GM18526 (cell line): ENCODE results near the gene SLC37A3.

ENCODE experiments used
- POLR2A ChIP-seq: IDR thresholded peaks from 3 replicates; pipeline ENCODE4 v1.6.1; 2011; ENCODE audit not compliant: insufficient read length; ENCODE audit errors: extremely low read depth

Gene SLC37A3

DNA sequence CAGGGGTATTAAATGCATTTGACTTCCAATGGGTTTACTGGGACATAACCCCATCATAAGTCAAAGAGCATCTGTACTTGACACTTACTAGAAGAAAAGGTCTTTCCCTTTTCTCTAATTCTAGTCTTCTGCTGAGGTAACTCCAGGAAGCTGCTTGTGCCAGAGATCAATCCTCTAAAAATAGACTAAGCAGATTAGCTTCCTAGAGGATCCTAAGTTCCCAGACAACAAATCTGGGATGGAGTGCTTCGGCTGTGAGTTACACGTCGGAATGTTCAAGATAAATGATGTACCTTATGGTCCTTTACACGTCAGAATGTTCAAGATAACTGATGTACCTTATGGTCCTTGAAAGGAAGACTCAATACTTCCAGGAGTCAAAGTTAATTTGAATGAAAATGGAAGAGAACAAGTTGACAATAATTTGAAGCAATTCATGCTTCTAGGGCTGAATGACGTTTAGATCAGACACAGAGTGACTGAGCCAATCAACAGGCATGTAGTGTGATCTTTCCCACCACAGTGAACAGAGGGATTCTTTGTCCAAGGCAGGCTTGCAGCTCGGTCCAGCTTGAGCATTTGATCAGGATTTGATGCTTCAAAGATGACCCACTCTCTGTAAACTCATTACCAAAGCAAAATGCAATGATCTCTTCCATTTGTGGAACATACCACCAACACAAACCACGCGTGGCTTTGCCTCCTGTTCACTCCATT is 63.8 kb downstream of the SLC37A3 start:
- TF ChIP-seq POLR2A: no peak

DNA sequence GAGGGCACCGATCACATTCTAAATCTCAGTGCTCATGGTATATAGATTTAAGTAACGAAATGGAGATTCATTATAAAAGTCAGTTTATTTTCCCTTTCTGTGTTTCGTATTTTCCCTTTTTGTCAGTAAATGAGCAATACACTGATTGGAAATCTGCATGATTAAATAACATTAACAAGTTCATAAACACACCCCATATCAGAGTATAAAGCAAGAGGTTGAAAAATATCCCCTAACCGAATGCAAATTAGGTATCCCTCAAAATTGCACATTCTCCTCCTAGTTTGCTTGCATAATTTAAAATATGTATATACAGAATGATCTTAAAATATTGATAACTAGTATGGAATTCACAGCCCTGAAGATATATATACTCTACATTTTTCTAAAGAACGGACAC is 64.6 kb downstream of the SLC37A3 start:
- TF ChIP-seq POLR2A: no peak

DNA sequence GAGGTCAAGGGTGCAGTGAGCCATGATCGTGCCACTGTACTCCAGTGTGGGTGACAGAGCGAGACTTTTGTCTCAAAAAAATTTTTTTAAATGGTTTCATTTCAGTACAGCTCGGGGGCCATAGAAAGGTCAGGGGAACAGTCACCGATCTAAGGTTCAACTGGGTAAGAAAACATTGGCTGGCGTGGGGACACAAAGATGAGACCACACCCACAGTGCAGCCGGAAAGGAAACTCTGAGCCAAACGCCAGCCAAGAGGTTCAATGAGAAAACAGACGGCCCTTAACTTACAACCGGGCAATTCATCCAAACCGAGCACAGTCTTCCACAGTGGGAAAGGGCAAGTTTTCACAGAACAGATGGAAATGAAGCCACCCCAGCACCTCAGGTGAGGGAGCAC is 65.1 kb downstream of the SLC37A3 start:
- TF ChIP-seq POLR2A: no peak

DNA sequence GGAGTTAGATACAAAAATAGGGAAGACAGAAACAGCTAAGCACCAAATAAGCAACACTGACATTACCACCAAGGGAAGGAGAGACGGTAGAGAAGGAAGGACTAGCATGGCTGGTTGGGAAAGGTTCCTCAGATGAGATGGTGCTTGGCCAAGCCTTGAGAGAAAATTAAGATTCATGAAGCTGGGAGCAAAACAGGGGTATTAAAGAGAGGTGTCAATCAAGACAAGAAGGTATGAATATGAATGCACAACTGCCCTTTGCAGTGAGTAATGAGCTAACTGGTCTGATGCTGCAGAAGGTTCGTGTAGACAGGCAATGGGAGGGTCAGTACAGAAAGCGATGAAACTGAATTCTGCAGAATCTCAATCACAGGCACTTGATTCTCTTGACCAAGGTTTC is 67.7 kb downstream of the SLC37A3 start:
- no peak for TF ChIP-seq POLR2A

GRCh38 chr7:140330128-140330527 is 68.2 kb downstream of the SLC37A3 start:
- TF ChIP-seq POLR2A: no peak

- no peak for TF ChIP-seq POLR2A
Observed at GRCh38 chr7:140327261-140327661, 71.1 kb downstream of the SLC37A3 start.

- TF ChIP-seq POLR2A: no peak
Observed at GRCh38 chr7:140326116-140326928, 72.0 kb downstream of the SLC37A3 start.

GRCh38 chr7:140325600-140325999 is 72.7 kb downstream of the SLC37A3 start:
- TF ChIP-seq POLR2A: no peak

DNA sequence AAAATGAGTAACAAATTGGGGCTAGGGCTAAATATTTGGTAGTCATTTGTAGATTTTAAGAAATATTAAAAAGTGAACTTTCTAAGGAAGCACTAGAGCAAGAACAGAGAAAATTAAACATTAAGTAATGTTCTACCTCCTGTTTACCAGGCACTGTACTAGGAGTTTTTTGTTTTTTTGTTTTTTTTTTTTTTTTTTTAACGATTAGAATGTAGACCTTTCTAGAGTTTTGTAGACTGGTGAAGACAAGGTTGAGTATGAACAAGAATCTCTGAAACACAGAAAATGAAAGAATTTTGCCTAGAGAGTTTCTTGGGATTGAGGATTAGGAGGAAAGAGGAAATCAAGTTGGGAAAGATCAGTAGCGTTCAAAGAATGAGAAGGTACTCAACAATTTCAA is 73.6 kb downstream of the SLC37A3 start:
- TF ChIP-seq POLR2A: no peak

GRCh38 chr7:140322759-140323158 is 75.6 kb downstream of the SLC37A3 start:
- TF ChIP-seq POLR2A: no peak

GRCh38 chr7:140317999-140318398 is 80.3 kb downstream of the SLC37A3 start:
- TF ChIP-seq POLR2A: no peak

DNA sequence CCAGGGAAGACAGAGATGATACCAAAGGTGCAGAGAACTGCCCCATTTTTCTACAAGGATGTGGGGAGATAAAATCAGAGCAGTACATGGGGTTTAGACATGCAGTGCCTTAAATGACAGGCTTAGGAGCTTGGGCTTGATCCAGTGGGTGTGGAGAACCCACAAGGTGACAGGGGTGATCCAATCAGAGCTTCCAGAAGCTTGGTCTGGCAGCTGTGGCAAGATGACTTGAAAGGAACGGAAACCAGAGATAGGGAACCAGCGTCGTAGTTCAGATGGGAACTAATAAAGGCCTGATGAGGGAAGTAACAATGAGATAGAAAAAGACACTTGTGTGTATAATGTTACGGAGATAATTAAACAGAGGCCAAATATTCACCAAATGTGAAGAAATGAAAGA is 80.7 kb downstream of the SLC37A3 start:
- TF ChIP-seq POLR2A: no peak

DNA sequence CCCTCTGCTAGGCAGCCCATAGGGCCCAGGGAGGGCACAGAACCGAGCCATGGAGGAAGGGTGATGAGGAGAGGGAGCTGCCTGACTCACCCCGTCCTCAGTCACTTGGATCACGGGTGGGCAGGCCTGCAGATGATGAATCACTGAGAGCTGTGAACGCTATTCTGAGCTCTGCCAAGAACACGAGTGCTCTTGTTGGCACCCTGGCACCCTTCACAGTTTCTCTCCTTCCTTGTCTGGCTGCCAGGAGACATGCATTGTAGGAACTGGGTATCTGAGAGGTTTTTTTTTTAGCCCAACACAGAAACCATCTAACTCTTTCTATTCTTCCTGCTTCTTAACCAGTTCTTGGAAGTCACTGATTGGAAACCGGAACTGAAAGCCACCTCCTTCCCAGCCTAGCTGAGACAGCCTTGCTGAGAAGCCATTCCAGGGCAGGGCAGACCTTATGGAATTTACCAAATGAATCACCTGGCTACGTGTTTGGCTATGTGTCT is 82.1 kb downstream of the SLC37A3 start:
- no peak for TF ChIP-seq POLR2A

GRCh38 chr7:140315498-140316164 is 82.7 kb downstream of the SLC37A3 start:
- TF ChIP-seq POLR2A: no peak

GRCh38 chr7:140314573-140315480 is 83.5 kb downstream of the SLC37A3 start:
- no peak for TF ChIP-seq POLR2A
